B cell (primary cell): ENCODE measurements around the gene PAFAH1B2. TPM values are rescaled to one million over a fixed set of nuclear protein-coding genes. Genes with fewer than 3 reads are reported as not detected.
A peak's percentile ranks its signal among the peaks of the same experiment; 100 is the strongest.

Experiments used
- ATAC-seq: fragments of 200-7000 bp; cut with Tn5 transposase; one replicate; pipeline ENCODE4 v1.10.0; 2021; ENCODE audit warnings: low read depth, mild to moderate bottlenecking, moderate number of reproducible peaks, moderate library complexity
- CTCF ChIA-PET: fragments of 350-600 bp; sonication (Branson Sonifier 250); formaldehyde crosslinking; loops from one replicate; lab custom pipeline; 2021; ENCODE audit warnings: antibody characterized with exemption, inconsistent platforms; lab: Charles Lee
- POLR2A ChIA-PET: fragments of 350-600 bp; sonication (Branson Sonifier 250); formaldehyde crosslinking; loops from one replicate; lab custom pipeline; 2021; ENCODE audit warnings: antibody characterized with exemption; lab: Charles Lee
- DNase-seq: peaks from one replicate; pipeline ENCODE4 v3.0.0; 2013
- H2AFZ ChIP-seq: 2 replicates; pipeline ENCODE4 v1.6.1; 2012; ENCODE audit warnings: mild to moderate bottlenecking, low read depth, low read length; ENCODE audit not compliant: insufficient read depth, poor library complexity, severe bottlenecking
- H3K27ac ChIP-seq, 2 donors: 1 replicate in 1 of 2; 2 replicates in 1 of 2; pipeline ENCODE4 v1.5.1; 2012 to 2013; ENCODE audit warnings: low read length in 2 of 2, mild to moderate bottlenecking in 2 of 2, moderate library complexity in 1 of 2
- H3K27me3 ChIP-seq, 4 experiments: fragments of 200-600 bp in 1 of 4; sonication (generic) in 1 of 4; replicated peaks in 1 of 4; 1 replicate in 2 of 4; 2 replicates in 2 of 4; pipeline versions ENCODE4 v1.6.1 to v1.7.0; 2013 to 2016; ENCODE audit warnings: low read length in 3 of 4, mild to moderate bottlenecking in 2 of 4, mixed read lengths in 1 of 4, moderate library complexity in 1 of 4; ENCODE audit not compliant: insufficient read depth in 4 of 4, control insufficient read depth in 3 of 4; ENCODE audit errors: control extremely low read depth in 1 of 4
- H3K36me3 ChIP-seq, 2 experiments: replicated peaks in 1 of 2; 1 replicate in 1 of 2; 2 replicates in 1 of 2; pipeline versions ENCODE4 v1.6.1 to v1.7.1; 2013; ENCODE audit warnings: low read length in 1 of 2; ENCODE audit not compliant: insufficient read depth in 2 of 2, control insufficient read depth in 1 of 2; ENCODE audit errors: control extremely low read depth in 1 of 2, extremely low read depth in 1 of 2
- H3K4me1 ChIP-seq, 2 donors: fragments of 200-600 bp in 1 of 2; sonication (generic) in 1 of 2; 1 replicate in 1 of 2; 2 replicates in 1 of 2; pipeline versions ENCODE4 v1.5.1 to v1.6.1; 2013 to 2017; ENCODE audit warnings: low read length in 2 of 2; ENCODE audit not compliant: control insufficient read depth in 2 of 2, insufficient read depth in 2 of 2
- H3K4me2 ChIP-seq: replicated peaks from 2 replicates; pipeline ENCODE3; 2012; ENCODE audit warnings: mild to moderate bottlenecking, low read depth, low read length; ENCODE audit not compliant: poor library complexity, severe bottlenecking
- H3K4me3 ChIP-seq, 5 experiments: fragments of 200-600 bp in 1 of 5; sonication (generic) in 1 of 5; 1 replicate in 3 of 5; 2 replicates in 2 of 5; pipeline versions ENCODE4 v1.5.1 to v1.7.0; 2011 to 2016; ENCODE audit warnings: low read length in 4 of 5, mild to moderate bottlenecking in 4 of 5, low read depth in 2 of 5, control low read depth in 1 of 5, moderate library complexity in 1 of 5; ENCODE audit not compliant: insufficient read depth in 1 of 5; ENCODE audit errors: control extremely low read depth in 1 of 5, extremely low read depth in 1 of 5
- H3K79me2 ChIP-seq: fragments of 200-600 bp; sonication (generic); one replicate; pipeline ENCODE4 v1.6.0; 2016; ENCODE audit warnings: low read length; ENCODE audit not compliant: control insufficient read depth, insufficient read depth
- H3K9ac ChIP-seq: fragments of 200-600 bp; sonication (generic); 2 replicates; pipeline ENCODE4 v1.6.1; 2017; ENCODE audit warnings: mild to moderate bottlenecking, low read length, moderate library complexity
- H3K9me3 ChIP-seq, 3 donors: one replicate each; pipeline versions ENCODE4 v1.6.1 to v1.7.1; 2013; ENCODE audit warnings: low read length in 2 of 3; ENCODE audit not compliant: control insufficient read depth in 2 of 3, insufficient read depth in 1 of 3; ENCODE audit errors: control extremely low read depth in 1 of 3
- H4K20me1 ChIP-seq: 2 replicates; pipeline ENCODE4 v1.6.0; 2012; ENCODE audit warnings: mild to moderate bottlenecking, low read length; ENCODE audit not compliant: insufficient read depth, control insufficient read depth, poor library complexity, severe bottlenecking
- H3K27ac Mint-ChIP-seq: one replicate; pipeline ENCODE4 v1.8.0; 2021; ENCODE audit warnings: mixed read lengths
- H3K27me3 Mint-ChIP-seq: one replicate; pipeline ENCODE4 v1.8.0; 2021; ENCODE audit warnings: mixed read lengths
- H3K4me1 Mint-ChIP-seq: one replicate; pipeline ENCODE4 v1.8.0; 2021; ENCODE audit warnings: mixed read lengths
- H3K4me3 Mint-ChIP-seq: one replicate; pipeline ENCODE4 v1.8.0; 2021; ENCODE audit warnings: mixed read lengths
- H3K9me3 Mint-ChIP-seq: one replicate; pipeline ENCODE4 v1.8.0; 2022; ENCODE audit warnings: mixed read lengths; ENCODE audit not compliant: insufficient read depth
- EZH2 ChIP-seq: IDR thresholded peaks from 2 replicates; pipeline ENCODE4 v1.6.1; 2012; ENCODE audit warnings: borderline replicate concordance, low read depth, mild to moderate bottlenecking, moderate library complexity, low read length; ENCODE audit not compliant: insufficient read depth, poor library complexity, severe bottlenecking
- WGBS: methylation state at CpG from one replicate; pipeline ENCODE4 v1.1.5; 2013; ENCODE audit warnings: missing lambda C conversion rate; ENCODE audit not compliant: insufficient coverage; 5-methylcytosine and 5-hydroxymethylcytosine counted together
- intact Hi-C: fragments of 100-400 bp; cut with micrococcal nuclease; formaldehyde crosslinking; loops from one replicate; pipeline ENCODE4 v1.10.0; 2022
- polyA plus RNA-seq: library from polyadenylated mRNA; depleted of rRNA; stranded (reverse); fragments of >200 nt; gene quantifications from 2 replicates; pipeline ENCODE4 v1.2.3, GENCODE V29; 2012
- total RNA-seq, 2 donors: library from RNA; stranded (reverse); fragments of 120-200 nt in 1 of 2; gene quantifications; 1 replicate in 1 of 2; 2 replicates in 1 of 2; pipeline versions ENCODE4 v1.2.3 to v1.2.4, GENCODE V29; 2013 to 2022
- TF ChIP-seq, protein P1 (sequence below): fragments of 200-600 bp; IDR thresholded peaks from one replicate; pipeline ENCODE4 v1.8.0; 2022; ENCODE audit warnings: antibody characterized with exemption, mild to moderate bottlenecking

PAFAH1B2 gene
- total and polyA plus RNA-seq, 2 donors (not counting 1 experiment from before 2014, with no cell fraction given): 10.7 to 103 TPM

DNA sequence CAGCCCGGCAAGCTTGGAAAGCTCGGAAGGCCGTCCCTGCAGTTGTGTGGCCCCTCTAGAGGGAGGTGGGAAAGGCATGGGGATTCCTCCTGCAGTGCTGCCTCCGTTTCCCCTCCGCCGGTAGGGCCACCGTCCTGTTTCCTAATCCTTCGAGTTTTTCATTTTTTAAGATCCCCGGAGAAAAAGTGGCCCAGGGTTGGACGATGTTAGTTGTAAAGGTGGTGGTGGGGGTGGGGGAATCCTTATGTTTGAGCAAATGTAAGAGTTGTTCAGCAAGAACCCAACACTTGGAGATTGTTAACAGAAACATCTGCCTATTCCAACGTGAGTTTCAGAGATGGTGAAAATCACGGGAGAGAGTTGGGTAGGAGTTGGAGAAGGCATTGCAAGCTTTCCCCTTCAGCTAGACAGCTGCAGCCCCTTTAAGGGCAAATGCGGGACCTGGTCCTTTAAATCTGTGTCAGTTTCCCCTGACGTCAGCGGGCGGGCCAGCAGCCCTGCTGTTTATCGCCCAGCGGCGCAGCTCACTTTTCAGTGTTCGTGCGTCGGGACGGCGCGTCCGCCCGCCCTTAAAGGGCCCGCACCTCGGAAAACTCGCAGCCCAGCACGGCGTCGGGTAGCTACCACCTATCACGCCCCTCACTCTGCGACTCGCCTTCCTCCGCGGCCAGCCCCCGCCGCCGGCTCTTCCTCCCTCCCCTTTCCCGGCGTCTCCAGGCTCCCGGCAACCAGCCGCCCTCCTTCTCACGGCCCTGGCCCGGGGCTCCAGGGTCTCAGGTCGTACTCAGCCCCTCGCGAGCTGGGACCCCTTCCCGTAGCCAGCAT lies 34.3 kb downstream of the PAFAH1B2 start, which contains the start of gene SIDT2:
Gene SIDT2, plus strand, starts transcription at position 534 of the 825 bp plus-strand sequence. CDS start 521 bp downstream, outside the sequence.
- Mint-ChIP-seq H3K9me3 (no peaks in the 10 kb centered on the region), H3K4me3 (peak within 1 kb of the TSS; percentile 99), H3K27ac (peak within 1 kb of the TSS; percentile 96), H3K27me3 (no peaks in the 10 kb centered on the region), H3K4me1 (peaks cover 36% of the 10 kb centered on the region)
- DNase-seq: peak; percentile 92
- peak within 1 kb of the TSS; percentile 71 for H2AFZ ChIP-seq
- peak within 1 kb of the TSS; percentile 86 for H3K4me2 ChIP-seq
- H3K36me3 ChIP-seq: peaks cover 0 to 23% of the 10 kb centered on the region in 2 experiments
- 3% methylated on average over 41 of the region's 51 CpGs for WGBS
- POLR2A ChIA-PET: interaction anchor here (0.6 to 3.7 kb wide), 9 partner anchors 9 to 406 kb away, joined by 3 to 34 read pairs (median 3); partner anchors contain the start of genes BUD13, PAFAH1B2, PCSK7 and RNF214
- no peaks in the 10 kb centered on the region for H4K20me1 ChIP-seq
- H3K4me1 ChIP-seq: peaks cover 27 to 39% of the 10 kb centered on the region in 2 donors
- intact Hi-C loops: loop anchor here (1.0 kb wide), 4 partner anchors 11 to 390 kb away; partner anchors contain the start of genes PAFAH1B2 and ZPR1
- H3K9me3 ChIP-seq: no peaks in the 10 kb centered on the region
- peak within 1 kb of the TSS; percentile 84 for H3K27ac ChIP-seq
- H3K27me3 ChIP-seq: no peaks in the 10 kb centered on the region
- H3K4me3 ChIP-seq: peak within 1 kb of the TSS; percentile 68 to 85 (median 81)
- CTCF ChIA-PET: interaction anchor here (0.5 to 14.8 kb wide), 10 partner anchors 11 to 389 kb away, joined by 3 to 309 read pairs (median 4); partner anchors contain the start of genes APOA5, PAFAH1B2, PCSK7 and RNF214
- peak; percentile 88 for ATAC-seq
- TF ChIP-seq EZH2: no peak
- TF ChIP-seq, protein P1, sequence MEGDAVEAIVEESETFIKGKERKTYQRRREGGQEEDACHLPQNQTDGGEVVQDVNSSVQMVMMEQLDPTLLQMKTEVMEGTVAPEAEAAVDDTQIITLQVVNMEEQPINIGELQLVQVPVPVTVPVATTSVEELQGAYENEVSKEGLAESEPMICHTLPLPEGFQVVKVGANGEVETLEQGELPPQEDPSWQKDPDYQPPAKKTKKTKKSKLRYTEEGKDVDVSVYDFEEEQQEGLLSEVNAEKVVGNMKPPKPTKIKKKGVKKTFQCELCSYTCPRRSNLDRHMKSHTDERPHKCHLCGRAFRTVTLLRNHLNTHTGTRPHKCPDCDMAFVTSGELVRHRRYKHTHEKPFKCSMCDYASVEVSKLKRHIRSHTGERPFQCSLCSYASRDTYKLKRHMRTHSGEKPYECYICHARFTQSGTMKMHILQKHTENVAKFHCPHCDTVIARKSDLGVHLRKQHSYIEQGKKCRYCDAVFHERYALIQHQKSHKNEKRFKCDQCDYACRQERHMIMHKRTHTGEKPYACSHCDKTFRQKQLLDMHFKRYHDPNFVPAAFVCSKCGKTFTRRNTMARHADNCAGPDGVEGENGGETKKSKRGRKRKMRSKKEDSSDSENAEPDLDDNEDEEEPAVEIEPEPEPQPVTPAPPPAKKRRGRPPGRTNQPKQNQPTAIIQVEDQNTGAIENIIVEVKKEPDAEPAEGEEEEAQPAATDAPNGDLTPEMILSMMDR: no peak
- H3K9ac ChIP-seq: peak within 1 kb of the TSS; percentile 81
- peaks cover 28% of the 10 kb centered on the region for H3K79me2 ChIP-seq
